ENCODE data around the gene MAPKAPK5.
"Not testable (repeated sequence)": the region's sequence is repeated elsewhere in the genome, so short reads cannot be mapped to it uniquely, and the experiment has no call there.

Gene MAPKAPK5

GRCh38 chr12:111887926-111888745 lies 46.1 kb downstream of the MAPKAPK5 start:
- no peak for DNase-seq

- no peak for DNase-seq
Observed at GRCh38 chr12:111893287-111893686, 51.3 kb downstream of the MAPKAPK5 start.

DNA sequence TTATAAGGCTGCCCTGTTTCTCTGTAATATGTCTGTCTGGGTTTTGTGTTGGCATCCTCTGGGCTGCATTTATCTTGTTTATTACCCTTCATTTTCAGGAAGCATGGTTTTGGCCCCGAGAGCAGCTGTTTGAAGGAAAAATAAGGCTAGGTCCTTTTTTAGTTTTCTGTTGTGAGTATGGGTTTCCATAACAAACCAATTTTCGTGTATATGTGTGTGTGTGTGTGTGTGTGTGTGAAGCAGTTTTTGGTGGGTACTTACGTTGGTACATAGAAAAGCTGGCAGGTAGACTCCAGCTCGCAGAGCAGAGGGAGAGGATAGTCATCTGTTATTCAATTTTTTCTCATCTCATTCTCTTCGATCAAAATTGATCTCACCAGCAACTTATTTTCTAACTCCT lies 52.5 kb downstream of the MAPKAPK5 start:
- no peak for DNase-seq

GRCh38 chr12:111901182-111901581 lies 59.2 kb downstream of the MAPKAPK5 start:
- no peak for DNase-seq

DNA sequence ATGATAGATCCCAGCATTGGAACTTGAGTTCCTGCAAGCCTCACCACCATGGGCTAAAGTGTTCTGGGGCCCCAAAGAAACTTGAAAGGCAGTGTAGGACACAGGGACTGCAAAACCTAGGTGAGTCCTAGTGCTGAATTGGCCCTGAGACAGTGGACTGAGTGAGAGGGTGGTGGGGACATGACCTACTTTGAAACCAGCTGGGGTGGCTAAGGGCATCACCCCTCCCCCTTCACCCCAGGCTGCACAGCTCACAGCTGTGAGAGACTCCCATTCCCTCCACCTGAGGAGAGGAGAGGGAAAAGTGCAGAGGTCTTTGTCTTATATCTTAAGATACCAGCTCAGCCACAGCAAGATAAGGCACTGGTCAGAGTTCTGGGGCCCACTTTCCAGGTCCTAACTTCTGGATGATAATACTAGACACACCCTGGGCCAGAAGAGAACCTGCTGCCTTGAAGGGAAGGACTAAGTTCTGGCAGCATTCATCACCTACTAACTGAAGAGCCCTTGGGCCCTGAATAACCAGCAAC lies 62.5 kb downstream of the MAPKAPK5 start:
- no peak for DNase-seq

DNA sequence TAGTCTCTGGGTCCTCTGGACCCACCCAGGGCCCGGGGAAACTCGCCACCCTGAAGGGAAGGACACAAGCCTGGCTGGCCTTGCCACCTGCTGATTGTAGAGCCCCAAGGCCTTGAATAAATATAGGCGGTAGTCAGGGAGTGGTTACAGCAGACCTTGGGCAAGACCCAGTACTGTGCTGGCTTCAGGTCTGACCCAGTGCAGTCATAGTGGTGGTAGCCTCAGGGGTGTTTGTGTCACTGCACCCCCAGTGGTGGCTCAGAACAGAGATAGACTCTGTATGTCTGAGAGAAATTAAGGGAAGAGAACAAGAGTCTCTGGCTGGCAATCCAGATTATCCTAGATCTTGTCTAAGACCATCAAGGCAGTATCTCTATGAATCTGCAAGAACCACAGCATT lies 63.5 kb downstream of the MAPKAPK5 start:
- no peak for DNase-seq

GRCh38 chr12:111907740-111908139 lies 65.7 kb downstream of the MAPKAPK5 start:
- no peak for DNase-seq

GRCh38 chr12:111925171-111925570 lies 83.1 kb downstream of the MAPKAPK5 start:
- DNase-seq, result no peak

GRCh38 chr12:111926631-111927030 lies 84.6 kb downstream of the MAPKAPK5 start:
- DNase-seq, result no peak

DNA sequence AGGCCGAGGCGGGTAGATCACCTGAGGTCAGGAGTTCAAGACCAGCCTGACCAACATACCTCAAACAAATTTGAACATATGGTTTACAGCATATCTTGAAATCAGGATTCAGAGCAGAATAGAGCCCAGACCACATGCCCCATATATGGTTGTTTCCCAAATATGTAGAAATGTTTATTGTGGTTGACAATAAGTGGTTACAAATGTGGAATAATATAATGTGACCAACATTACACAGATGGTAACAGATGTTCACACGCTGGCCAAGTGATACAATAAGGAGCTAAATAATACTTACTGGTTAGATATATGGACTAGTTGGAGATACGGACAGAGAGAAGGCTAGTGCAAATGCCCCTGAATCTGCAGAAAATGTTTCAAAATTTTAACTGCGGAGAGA lies 85.3 kb downstream of the MAPKAPK5 start:
- no peak for DNase-seq

GRCh38 chr12:111932241-111932640 lies 90.2 kb downstream of the MAPKAPK5 start:
- DNase-seq, result no peak

GRCh38 chr12:111936869-111937268 lies 94.8 kb downstream of the MAPKAPK5 start:
- DNase-seq, result no peak

- DNase-seq, result no peak
Observed at GRCh38 chr12:111937429-111937828, 95.4 kb downstream of the MAPKAPK5 start.

GRCh38 chr12:111942557-111942956 lies 100.5 kb downstream of the MAPKAPK5 start:
- DNase-seq, result peak in 1 of 2 experiments; percentile 5

- DNase-seq, result no peak
Observed at GRCh38 chr12:111943929-111944328, 101.9 kb downstream of the MAPKAPK5 start.

GRCh38 chr12:111950961-111951676 lies 109.1 kb downstream of the MAPKAPK5 start:
- DNase-seq, result not testable (repeated sequence)
